Trophoblast cell (in vitro differentiated cells and primary cell): ENCODE results near the gene MYL9.

Experiments
- DNase-seq, 2 donors: peaks; one replicate each; pipeline ENCODE4 v3.0.0-alpha.2; 2016
- H2AFZ ChIP-seq: 2 replicates; pipeline ENCODE4 v1.6.1; 2013; ENCODE audit warnings: low read length, moderate library complexity, mild to moderate bottlenecking; ENCODE audit not compliant: insufficient read depth, poor library complexity
- H2AK5ac ChIP-seq: 2 replicates; pipeline ENCODE4 v1.6.1; 2013; ENCODE audit warnings: mild to moderate bottlenecking, low read length
- H2BK120ac ChIP-seq: 2 replicates; pipeline ENCODE4 v1.6.1; 2013; ENCODE audit warnings: low read length, mild to moderate bottlenecking, moderate library complexity; ENCODE audit not compliant: insufficient read depth, poor library complexity
- H2BK12ac ChIP-seq: 2 replicates; pipeline ENCODE4 v1.6.1; 2013; ENCODE audit warnings: mild to moderate bottlenecking, low read length, moderate library complexity
- H2BK5ac ChIP-seq: 2 replicates; pipeline ENCODE4 v1.6.1; 2013; ENCODE audit warnings: low read length, low read depth, moderate library complexity, mild to moderate bottlenecking; ENCODE audit not compliant: poor library complexity
- H3K14ac ChIP-seq: 2 replicates; pipeline ENCODE4 v1.6.1; 2013; ENCODE audit warnings: mild to moderate bottlenecking, low read length
- H3K18ac ChIP-seq: 2 replicates; pipeline ENCODE4 v1.6.1; 2013; ENCODE audit warnings: mild to moderate bottlenecking, low read length
- H3K23ac ChIP-seq: 2 replicates; pipeline ENCODE4 v1.6.1; 2013; ENCODE audit warnings: low read length
- H3K27ac ChIP-seq: 2 replicates; pipeline ENCODE4 v1.5.1; 2013; ENCODE audit warnings: low read depth, mild to moderate bottlenecking, inconsistent platforms, low read length, moderate library complexity
- H3K27me3 ChIP-seq: 2 replicates; pipeline ENCODE4 v1.6.1; 2013; ENCODE audit warnings: inconsistent platforms, mild to moderate bottlenecking, low read length, moderate library complexity; ENCODE audit not compliant: insufficient read depth
- H3K36me3 ChIP-seq, 2 experiments: 1 replicate in 1 of 2; 2 replicates in 1 of 2; pipeline ENCODE4 v1.6.1; 2013; ENCODE audit warnings: low read length in 2 of 2, mild to moderate bottlenecking in 2 of 2, moderate library complexity in 1 of 2; ENCODE audit not compliant: insufficient read depth in 2 of 2, control insufficient read depth in 1 of 2
- H3K4ac ChIP-seq: 2 replicates; pipeline ENCODE4 v1.6.1; 2013; ENCODE audit warnings: low read depth, mild to moderate bottlenecking, low read length, moderate library complexity
- H3K4me1 ChIP-seq, 2 experiments: 1 replicate in 1 of 2; 2 replicates in 1 of 2; pipeline ENCODE4 v1.6.1; 2013; ENCODE audit warnings: low read length in 2 of 2, mild to moderate bottlenecking in 2 of 2, moderate library complexity in 1 of 2; ENCODE audit not compliant: insufficient read depth in 2 of 2, control insufficient read depth in 1 of 2
- H3K4me2 ChIP-seq: 2 replicates; pipeline ENCODE4 v1.6.1; 2013; ENCODE audit warnings: inconsistent platforms, mild to moderate bottlenecking, low read length, moderate library complexity
- H3K4me3 ChIP-seq: 2 replicates; pipeline ENCODE4 v1.5.1; 2013; ENCODE audit warnings: mild to moderate bottlenecking, low read depth, low read length, inconsistent platforms
- H3K79me1 ChIP-seq: one replicate; pipeline ENCODE4 v1.6.1; 2013; ENCODE audit warnings: low read length
- H3K79me2 ChIP-seq: 2 replicates; pipeline ENCODE4 v1.6.1; 2013; ENCODE audit warnings: low read length, mild to moderate bottlenecking; ENCODE audit not compliant: control insufficient read depth, insufficient read depth, poor library complexity
- H3K9ac ChIP-seq: 2 replicates; pipeline ENCODE4 v1.6.1; 2013; ENCODE audit warnings: mild to moderate bottlenecking, low read length
- H3K9me3 ChIP-seq: 2 replicates; pipeline ENCODE4 v1.6.1; 2013; ENCODE audit warnings: low read depth, mild to moderate bottlenecking, control low read depth, inconsistent platforms, low read length; ENCODE audit not compliant: insufficient read depth
- H4K12ac ChIP-seq: 2 replicates; pipeline ENCODE4 v1.6.1; 2013; ENCODE audit warnings: low read depth, mild to moderate bottlenecking, low read length, moderate library complexity
- H4K8ac ChIP-seq: 2 replicates; pipeline ENCODE4 v1.6.1; 2013; ENCODE audit warnings: low read depth, mild to moderate bottlenecking, low read length, moderate library complexity
- H4K91ac ChIP-seq: one replicate; pipeline ENCODE4 v1.6.1; 2013; ENCODE audit warnings: low read depth, mild to moderate bottlenecking, low read length, moderate library complexity
- WGBS: extraction: QIAGEN DNeasy Blood & Tissue Kit; methylation state at CpG from one replicate; pipeline ENCODE4 v1.1.7; 2013; ENCODE audit warnings: missing lambda C conversion rate; ENCODE audit not compliant: insufficient read length, insufficient coverage; ENCODE audit errors: extremely low coverage; 5-methylcytosine and 5-hydroxymethylcytosine counted together

The MYL9 gene

DNA sequence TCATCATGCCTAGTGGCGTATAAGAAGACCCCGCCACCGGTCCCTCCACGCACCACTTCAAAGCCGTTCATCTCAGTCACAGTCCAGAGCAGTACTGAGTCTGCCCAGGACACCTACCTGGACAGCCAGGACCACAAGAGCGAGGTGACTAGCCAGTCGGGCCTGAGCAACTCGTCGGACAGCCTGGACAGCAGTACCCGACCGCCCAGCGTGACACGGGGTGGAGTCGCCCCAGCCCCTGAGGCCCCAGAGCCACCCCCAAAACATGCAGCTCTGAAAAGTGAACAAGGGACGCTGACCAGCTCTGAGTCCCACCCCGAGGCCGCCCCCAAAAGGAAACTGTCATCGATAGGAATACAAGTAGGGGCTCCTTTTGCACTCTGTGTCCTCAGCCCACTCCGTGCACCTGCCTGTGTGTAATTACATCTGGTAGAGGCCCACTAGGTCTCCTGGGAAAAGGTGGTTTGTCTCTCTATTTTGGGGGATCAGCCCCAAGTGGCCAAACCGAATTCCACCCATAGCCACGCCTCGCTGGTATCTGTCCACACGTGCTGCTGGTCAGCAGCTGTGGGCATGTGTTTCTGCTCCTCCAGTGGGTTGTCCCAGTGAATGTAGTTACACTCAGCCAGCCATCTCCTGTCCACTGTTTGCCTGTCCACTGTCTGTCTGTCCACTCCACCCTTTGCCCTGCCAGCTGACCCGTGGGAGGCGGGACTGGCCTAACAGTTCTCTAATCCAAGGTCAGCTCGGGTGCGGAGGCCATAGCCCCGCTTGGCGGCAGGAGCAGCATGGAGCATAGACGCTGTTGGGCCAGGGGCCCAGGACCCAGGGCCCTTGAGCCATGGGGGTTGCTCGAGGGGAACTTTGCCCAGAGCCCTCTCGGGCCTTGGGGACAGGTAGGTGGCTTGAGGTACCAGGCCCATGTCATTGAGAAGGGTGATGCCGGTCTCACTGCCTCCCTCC lies 44.3 kb upstream of the MYL9 start:
- no peaks in the 10 kb centered on the region for H3K27me3 ChIP-seq
- no peak overlapping the region for H3K4me3 ChIP-seq

DNA sequence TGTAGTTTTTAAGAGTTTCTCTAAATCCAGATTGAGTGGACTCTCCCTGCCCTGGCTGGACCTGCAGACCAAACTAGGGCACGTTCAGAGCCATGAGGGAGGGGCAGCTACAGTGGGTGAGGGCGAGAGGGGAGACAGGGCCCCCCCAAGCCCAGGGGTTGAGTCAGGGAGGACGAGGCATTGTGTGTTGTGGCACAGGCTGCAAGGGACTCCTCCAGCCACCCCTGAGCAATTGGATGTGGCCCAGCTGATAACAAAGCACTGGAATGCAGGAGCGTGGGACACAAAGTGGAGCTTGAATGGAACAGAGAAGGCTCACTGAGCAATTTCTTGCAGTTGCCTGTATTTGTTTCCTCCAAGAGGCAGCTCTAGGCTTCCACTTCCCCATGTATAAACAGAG lies 43.5 kb upstream of the MYL9 start:
- no peak overlapping the region for H3K14ac ChIP-seq
- H3K4me1 ChIP-seq, result peaks cover 28 to 34% of the 10 kb centered on the region in 2 experiments
- H2BK5ac ChIP-seq, result no peak overlapping the region
- no CpG with 5 or more reads among the region's 4 CpGs for WGBS
- H2BK12ac ChIP-seq, result no peak overlapping the region
- no peaks in the 10 kb centered on the region for H3K27me3 ChIP-seq
- no peak overlapping the region for H3K18ac ChIP-seq
- H4K8ac ChIP-seq, result no peak overlapping the region
- no peak overlapping the region for H2AK5ac ChIP-seq
- no peak overlapping the region for H3K9ac ChIP-seq
- no peak overlapping the region for H2BK120ac ChIP-seq
- DNase-seq, result peak; percentile 55 to 67
- no peak overlapping the region for H2AFZ ChIP-seq
- H3K79me1 ChIP-seq, result no peaks in the 10 kb centered on the region
- peak overlapping the region; percentile 9 for H3K27ac ChIP-seq
- peaks cover 71 to 72% of the 10 kb centered on the region in 2 experiments for H3K36me3 ChIP-seq
- no peak overlapping the region for H4K12ac ChIP-seq
- H3K23ac ChIP-seq, result no peak overlapping the region
- no peak overlapping the region for H3K4me3 ChIP-seq
- H3K9me3 ChIP-seq, result peaks cover 2% of the 10 kb centered on the region
- peaks cover 4% of the 10 kb centered on the region for H3K79me2 ChIP-seq
- H4K91ac ChIP-seq, result no peak overlapping the region
- H3K4ac ChIP-seq, result no peak overlapping the region
- H3K4me2 ChIP-seq, result no peak overlapping the region

More for the DNA sequence above, 44.3 kb upstream of the MYL9 start:
- peaks cover 7% of the 10 kb centered on the region for H3K79me2 ChIP-seq
- no peak overlapping the region for H3K4me2 ChIP-seq
- no peak overlapping the region for H4K12ac ChIP-seq
- no peak overlapping the region for H3K14ac ChIP-seq
- peak overlapping the region; percentile 14 for H3K18ac ChIP-seq
- peaks cover 2% of the 10 kb centered on the region for H3K9me3 ChIP-seq
- no peak overlapping the region for H2AFZ ChIP-seq
- H4K91ac ChIP-seq, result peak overlapping the region; percentile 13
- H2BK120ac ChIP-seq, result peak overlapping the region; percentile 38
- no peak overlapping the region for H3K23ac ChIP-seq
- DNase-seq, result peak in 1 of 2 donors; percentile 31
- WGBS, result no CpG with 5 or more reads among the region's 33 CpGs
- peaks cover 73 to 74% of the 10 kb centered on the region in 2 experiments for H3K36me3 ChIP-seq
- H3K79me1 ChIP-seq, result no peaks in the 10 kb centered on the region
- H3K27ac ChIP-seq, result peak overlapping the region; percentile 9
- H3K4ac ChIP-seq, result peak overlapping the region; percentile 29
- no peak overlapping the region for H2BK12ac ChIP-seq
- no peak overlapping the region for H4K8ac ChIP-seq
- no peak overlapping the region for H2BK5ac ChIP-seq
- H3K4me1 ChIP-seq, result peaks cover 33 to 41% of the 10 kb centered on the region in 2 experiments
- H2AK5ac ChIP-seq, result no peak overlapping the region
- no peak overlapping the region for H3K9ac ChIP-seq

DNA sequence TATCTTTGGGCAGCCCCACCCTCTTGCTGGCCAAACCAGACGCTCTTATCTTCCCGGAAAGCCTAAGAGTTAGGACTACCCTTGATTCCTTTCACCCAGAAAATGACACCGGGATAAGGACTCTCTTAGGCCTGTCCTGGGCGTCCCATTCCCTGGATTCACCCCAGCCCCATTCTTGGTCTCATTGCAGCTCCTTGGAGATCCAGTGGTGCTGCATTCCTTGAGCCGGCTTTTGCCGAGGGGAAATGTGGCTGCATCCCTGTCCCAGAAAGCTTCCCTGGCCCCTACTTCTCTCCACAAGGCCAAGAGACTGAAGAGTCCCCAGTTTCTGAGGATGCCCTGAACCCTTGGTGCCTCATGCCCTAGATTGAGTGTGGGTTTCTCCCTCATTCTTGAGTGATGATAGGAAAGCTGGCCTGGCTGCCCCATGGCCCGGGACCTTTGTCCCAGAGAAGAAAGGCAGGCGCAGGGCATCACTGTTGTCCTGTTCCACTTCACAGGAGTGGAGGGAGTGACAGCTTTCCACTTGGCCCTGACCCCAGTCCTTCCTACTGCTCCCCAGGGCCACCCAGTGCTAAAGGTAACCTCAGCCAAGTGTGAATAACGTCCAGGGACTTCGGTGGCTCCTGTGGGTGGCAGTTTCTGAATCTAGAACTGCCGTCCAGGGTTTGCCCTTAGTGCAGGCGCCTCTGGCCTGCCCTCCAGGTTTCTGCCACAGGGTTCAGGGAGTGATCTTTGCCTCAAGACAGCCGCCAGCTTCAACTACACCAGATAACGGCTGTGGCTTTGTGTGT lies 42.7 kb upstream of the MYL9 start:
- Histone ChIP-seq H2BK5ac (no peak overlapping the region), H4K8ac (no peak overlapping the region), H3K4me1 (peaks cover 28 to 34% of the 10 kb centered on the region in 2 experiments), H3K9ac (no peak overlapping the region), H3K23ac (no peak overlapping the region), H3K79me2 (peaks cover 4% of the 10 kb centered on the region), H3K9me3 (peaks cover 2% of the 10 kb centered on the region), H3K4me3 (no peak overlapping the region), H4K91ac (no peak overlapping the region), H3K27me3 (no peaks in the 10 kb centered on the region), H2BK120ac (no peak overlapping the region), H2AFZ (no peak overlapping the region), H3K4ac (no peak overlapping the region), H3K14ac (no peak overlapping the region), H2AK5ac (no peak overlapping the region), H2BK12ac (peak overlapping the region; percentile 2), H3K4me2 (no peak overlapping the region), H3K18ac (no peak overlapping the region), H3K36me3 (peaks cover 69 to 70% of the 10 kb centered on the region in 2 experiments), H3K79me1 (no peaks in the 10 kb centered on the region), H3K27ac (no peak overlapping the region), H4K12ac (no peak overlapping the region)
- WGBS, result no CpG with 5 or more reads among the region's 14 CpGs
- peak; percentile 82 to 88 for DNase-seq

- Histone ChIP-seq H3K27ac (no peak overlapping the region), H3K79me1 (no peaks in the 10 kb centered on the region), H2BK5ac (no peak overlapping the region), H3K18ac (no peak overlapping the region), H2BK12ac (no peak overlapping the region), H3K14ac (no peak overlapping the region), H3K9ac (no peak overlapping the region), H3K4me1 (peaks cover 28 to 34% of the 10 kb centered on the region in 2 experiments), H3K79me2 (peaks cover 4% of the 10 kb centered on the region), H4K8ac (no peak overlapping the region), H3K9me3 (peaks cover 2% of the 10 kb centered on the region), H2AK5ac (no peak overlapping the region), H4K12ac (no peak overlapping the region), H3K23ac (no peak overlapping the region), H2BK120ac (no peak overlapping the region), H3K4me2 (no peak overlapping the region), H3K4me3 (no peak overlapping the region), H3K36me3 (peaks cover 65 to 70% of the 10 kb centered on the region in 2 experiments), H4K91ac (no peak overlapping the region), H2AFZ (no peak overlapping the region), H3K27me3 (no peaks in the 10 kb centered on the region), H3K4ac (no peak overlapping the region)
- no CpG with 5 or more reads among the region's 26 CpGs for WGBS
- peak in 1 of 2 donors; percentile 37 for DNase-seq
Measured at GRCh38 chr20:36499211-36499610, 42.1 kb upstream of the MYL9 start.
